ENCODE results near the gene P3H4. TPM values are rescaled to one million over a fixed set of nuclear protein-coding genes. Genes with fewer than 3 reads are reported as not detected.

P3H4 gene
- total and polyA plus RNA-seq, 2 donors, result 4.1 to 4.8 TPM

Other genes starting within 250 kb of the P3H4 start
- 1.7 TPM for gene KRT9, start 239.9 kb downstream of the P3H4 start, total RNA-seq
- 60.7 TPM for gene KRT9, start 239.9 kb downstream of the P3H4 start, polyA plus RNA-seq
- 20.7 TPM for gene KRT14, start 225.1 kb downstream of the P3H4 start, total RNA-seq
- gene KRT14, start 225.1 kb downstream of the P3H4 start, polyA plus RNA-seq, result 210 TPM
- 7.5 TPM for gene KRT16, start 199.2 kb downstream of the P3H4 start, total RNA-seq
- 262 TPM for gene KRT16, start 199.2 kb downstream of the P3H4 start, polyA plus RNA-seq
- gene KRT17, start 187.4 kb downstream of the P3H4 start, total RNA-seq, result 195 TPM
- gene KRT17, start 187.4 kb downstream of the P3H4 start, polyA plus RNA-seq, result 2,044 TPM
- 145 TPM for gene EIF1, start 123.1 kb downstream of the P3H4 start, total RNA-seq
- gene EIF1, start 123.1 kb downstream of the P3H4 start, polyA plus RNA-seq, result 1,051 TPM
- 5.0 TPM for gene GAST, start 99.6 kb downstream of the P3H4 start, total RNA-seq
- 77.6 TPM for gene GAST, start 99.6 kb downstream of the P3H4 start, polyA plus RNA-seq
- 0.33 TPM for gene HAP1, start 77.3 kb downstream of the P3H4 start, total RNA-seq
- gene HAP1, start 77.3 kb downstream of the P3H4 start, polyA plus RNA-seq, result 4.0 TPM
- 27.0 TPM for gene JUP, start 25.2 kb downstream of the P3H4 start, total RNA-seq
- gene JUP, start 25.2 kb downstream of the P3H4 start, polyA plus RNA-seq, result 87.6 TPM
- 9.1 TPM for gene FKBP10, start 1.1 kb upstream of the P3H4 start, total RNA-seq
- 9.6 TPM for gene FKBP10, start 1.1 kb upstream of the P3H4 start, polyA plus RNA-seq
- 29.9 TPM for gene NT5C3B, start 24.3 kb upstream of the P3H4 start, total RNA-seq
- gene NT5C3B, start 24.3 kb upstream of the P3H4 start, polyA plus RNA-seq, result 57.3 TPM
- gene KLHL10, start 25.9 kb upstream of the P3H4 start, total RNA-seq, result not detected
- gene KLHL10, start 25.9 kb upstream of the P3H4 start, polyA plus RNA-seq, result 0.14 TPM
- gene KLHL11, start 53.5 kb upstream of the P3H4 start, total RNA-seq, result 11.4 TPM
- gene KLHL11, start 53.5 kb upstream of the P3H4 start, polyA plus RNA-seq, result 0.98 TPM
- 42.7 TPM for gene ACLY, start 107.0 kb upstream of the P3H4 start, total RNA-seq
- 26.6 TPM for gene ACLY, start 107.0 kb upstream of the P3H4 start, polyA plus RNA-seq
- 0.61 TPM for gene ODAD4, start 118.7 kb upstream of the P3H4 start, total RNA-seq
- 1.4 TPM for gene ODAD4, start 118.7 kb upstream of the P3H4 start, polyA plus RNA-seq
- gene CNP, start 154.8 kb upstream of the P3H4 start, total RNA-seq, result 35.9 TPM
- gene CNP, start 154.8 kb upstream of the P3H4 start, polyA plus RNA-seq, result 46.0 TPM
- 99.1 TPM for gene DNAJC7, start 205.5 kb upstream of the P3H4 start, total RNA-seq
- gene DNAJC7, start 205.5 kb upstream of the P3H4 start, polyA plus RNA-seq, result 95.7 TPM
- gene NKIRAS2, start 208.1 kb upstream of the P3H4 start, total RNA-seq, result 24.1 TPM
- 22.0 TPM for gene NKIRAS2, start 208.1 kb upstream of the P3H4 start, polyA plus RNA-seq
- 0.71 TPM for gene C17orf113, start 238.7 kb upstream of the P3H4 start, total RNA-seq
- 0.84 TPM for gene C17orf113, start 238.7 kb upstream of the P3H4 start, polyA plus RNA-seq

All from thymus (tissue), 2 donors.